ENCODE measurements around the gene FBXL17. TPM values are rescaled to one million over a fixed set of nuclear protein-coding genes. Genes with fewer than 3 reads are reported as not detected.
A peak's percentile ranks its signal among the peaks of the same experiment; 100 is the strongest.

The FBXL17 gene
- total RNA-seq, 1 donor from 2014 or later: 19.1 TPM

GRCh38 chr5:107955321-107955720 lies 426.6 kb downstream of the FBXL17 start:
- DNase-seq (ENCODE audit: low read depth): no peak

- DNase-seq (ENCODE audit: low read depth): no peak
These were observed 427.6 kb downstream of the FBXL17 start for GRCh38 chr5:107954254-107954653.

- DNase-seq (ENCODE audit: low read depth): no peak
These were observed 429.4 kb downstream of the FBXL17 start for GRCh38 chr5:107952450-107952849.

- DNase-seq (ENCODE audit: low read depth): no peak
These were observed 430.6 kb downstream of the FBXL17 start for GRCh38 chr5:107951309-107951708.

- no peak for DNase-seq (ENCODE audit: low read depth)
These were observed 431.1 kb downstream of the FBXL17 start for GRCh38 chr5:107950776-107951175.

- DNase-seq (ENCODE audit: low read depth): no peak
These were observed 432.1 kb downstream of the FBXL17 start for GRCh38 chr5:107949688-107950341.

- DNase-seq (ENCODE audit: low read depth): no peak
These were observed 433.5 kb downstream of the FBXL17 start for GRCh38 chr5:107948377-107948776.

GRCh38 chr5:107945061-107945460 lies 436.8 kb downstream of the FBXL17 start:
- DNase-seq (ENCODE audit: low read depth): no peak

GRCh38 chr5:107943923-107944322 lies 438.0 kb downstream of the FBXL17 start:
- DNase-seq (ENCODE audit: low read depth): no peak

- no peak for DNase-seq (ENCODE audit: low read depth)
These were observed 440.9 kb downstream of the FBXL17 start for GRCh38 chr5:107941036-107941435.

- no peak for DNase-seq (ENCODE audit: low read depth)
These were observed 444.1 kb downstream of the FBXL17 start for GRCh38 chr5:107937651-107938355.

- DNase-seq (ENCODE audit: low read depth): peak; percentile 33
These were observed 444.7 kb downstream of the FBXL17 start for GRCh38 chr5:107937204-107937603.

GRCh38 chr5:107936515-107936914 lies 445.4 kb downstream of the FBXL17 start:
- DNase-seq (ENCODE audit: low read depth): no peak

GRCh38 chr5:107935645-107936044 lies 446.3 kb downstream of the FBXL17 start:
- no peak for DNase-seq (ENCODE audit: low read depth)

GRCh38 chr5:107933326-107933725 lies 448.6 kb downstream of the FBXL17 start:
- DNase-seq (ENCODE audit: low read depth): no peak

GRCh38 chr5:107930891-107931290 lies 451.0 kb downstream of the FBXL17 start:
- DNase-seq (ENCODE audit: low read depth): no peak

- no peak for DNase-seq (ENCODE audit: low read depth)
These were observed 451.8 kb downstream of the FBXL17 start for GRCh38 chr5:107930092-107930491.

GRCh38 chr5:107929080-107929479 lies 452.8 kb downstream of the FBXL17 start:
- DNase-seq (ENCODE audit: low read depth): no peak

- no peak for DNase-seq (ENCODE audit: low read depth)
These were observed 455.8 kb downstream of the FBXL17 start for GRCh38 chr5:107926121-107926520.

GRCh38 chr5:107925200-107925599 lies 456.7 kb downstream of the FBXL17 start:
- DNase-seq (ENCODE audit: low read depth): no peak

- no peak for DNase-seq (ENCODE audit: low read depth)
These were observed 461.9 kb downstream of the FBXL17 start for GRCh38 chr5:107919969-107920368.

GRCh38 chr5:107919361-107919760 lies 462.5 kb downstream of the FBXL17 start:
- DNase-seq (ENCODE audit: low read depth): no peak

GRCh38 chr5:107917983-107918382 lies 463.9 kb downstream of the FBXL17 start:
- no peak for DNase-seq (ENCODE audit: low read depth)

All from renal cortical epithelial cell (primary cell).